Smooth muscle cell of trachea (primary cell): ENCODE measurements around the gene RAB34. TPM values are rescaled to one million over a fixed set of nuclear protein-coding genes. Genes with fewer than 3 reads are reported as not detected.

ENCODE experiments used
- total RNA-seq: library from RNA; depleted of rRNA; stranded (reverse); fragments of >200 nt; gene quantifications from 2 replicates; pipeline ENCODE4 v1.2.1, GENCODE V29; 2014

RAB34 gene
- total RNA-seq, result 239 and 240 TPM in 2 replicates

GRCh38 chr17:28717578-28718332, at the start of gene RAB34:
Gene RAB34, minus strand, starts transcription at chr17:28717868. Its CDS starts 602 bp downstream, at chr17:28717266.

GRCh38 chr17:28743243-28744103, 25.8 kb upstream of the RAB34 start, which contains the start of gene TRAF4:
Gene TRAF4, plus strand, starts transcription at chr17:28744011. Its CDS starts 102 bp downstream, at chr17:28744113.

GRCh38 chr17:28728364-28729200, 10.9 kb upstream of the RAB34 start, which contains the start of gene NEK8:
Gene NEK8, plus strand, starts transcription at chr17:28728788. Its CDS starts 26 bp downstream, at chr17:28728814.

GRCh38 chr17:28726226-28726626, 8.6 kb upstream of the RAB34 start, which contains the start of gene TLCD1:
Gene TLCD1, minus strand, starts transcription at chr17:28726233. Its CDS starts 136 bp downstream, at chr17:28726097.

GRCh38 chr17:28711723-28712031, 6.0 kb downstream of the RAB34 start, which contains the start of gene PROCA1:
Gene PROCA1, minus strand, starts transcription at chr17:28711888. Its CDS starts 228 bp downstream, at chr17:28711660.

Other genes starting within 250 kb of the RAB34 start
- gene SLC13A2, start 244.2 kb downstream of the RAB34 start, total RNA-seq, result not detected in 2 replicates
- gene FOXN1, start 211.5 kb downstream of the RAB34 start, total RNA-seq, result not detected in 2 replicates
- 18.0 and 43.2 TPM in 2 replicates for gene UNC119, start 165.2 kb downstream of the RAB34 start, total RNA-seq
- 61.2 and 78.9 TPM in 2 replicates for gene PIGS, start 146.3 kb downstream of the RAB34 start, total RNA-seq
- gene ALDOC, start 141.0 kb downstream of the RAB34 start, total RNA-seq, result 72.4 and 98.9 TPM in 2 replicates
- gene SPAG5, start 118.8 kb downstream of the RAB34 start, total RNA-seq, result 5.6 and 46.1 TPM in 2 replicates
- gene RSKR, start 103.7 kb downstream of the RAB34 start, total RNA-seq, result 5.1 and 5.8 TPM in 2 replicates
- 154 and 173 TPM in 2 replicates for gene BLTP2, start 72.7 kb downstream of the RAB34 start, total RNA-seq
- gene SDF2, start 56.0 kb downstream of the RAB34 start, total RNA-seq, result 49.8 and 56.4 TPM in 2 replicates
- 55.9 and 59.9 TPM in 2 replicates for gene SUPT6H, start 55.7 kb downstream of the RAB34 start, total RNA-seq
- 1.9 and 3.1 TPM in 2 replicates for gene PROCA1, start 6.0 kb downstream of the RAB34 start, total RNA-seq
- 437 and 574 TPM in 2 replicates for gene RPL23A, start 2.1 kb upstream of the RAB34 start, total RNA-seq
- gene TLCD1, start 8.4 kb upstream of the RAB34 start, total RNA-seq, result 4.1 and 7.1 TPM in 2 replicates
- gene NEK8, start 10.9 kb upstream of the RAB34 start, total RNA-seq, result 4.4 and 5.6 TPM in 2 replicates
- gene TRAF4, start 26.1 kb upstream of the RAB34 start, total RNA-seq, result 14.3 and 26.8 TPM in 2 replicates
- 4.0 and 5.2 TPM in 2 replicates for gene FAM222B, start 124.9 kb upstream of the RAB34 start, total RNA-seq
- gene ERAL1, start 137.1 kb upstream of the RAB34 start, total RNA-seq, result 32.7 and 35.4 TPM in 2 replicates
- 57.9 and 64.6 TPM in 2 replicates for gene FLOT2, start 179.9 kb upstream of the RAB34 start, total RNA-seq
- 7.0 and 10.3 TPM in 2 replicates for gene DHRS13, start 185.2 kb upstream of the RAB34 start, total RNA-seq
- gene PHF12, start 233.7 kb upstream of the RAB34 start, total RNA-seq, result 16.1 and 22.5 TPM in 2 replicates